GM12878 (cell line): ENCODE measurements around the gene C1QTNF1. TPM values are rescaled to one million over a fixed set of nuclear protein-coding genes. Genes with fewer than 3 reads are reported as not detected.

ENCODE experiments used
- ATAC-seq: fragments of 200-7000 bp; cut with Tn5 transposase; 3 replicates; pipeline ENCODE4 v1.9.1; 2020; ENCODE audit warnings: mild to moderate bottlenecking, moderate library complexity
- BruUV-seq: library from RNA; stranded (reverse); fragments of 400-500 nt; replicated peaks from 2 replicates; lab custom pipeline; 2021; lab: Mats Ljungman, UMichigan
- CTCF ChIA-PET: fragments of 300-600 bp; sonication (Branson Sonifier 250); formaldehyde crosslinking; extraction: SDS; loops from one replicate; lab custom pipeline; 2021; ENCODE audit warnings: inconsistent platforms; lab: Yijun Ruan, JAX
- POLR2A ChIA-PET: fragments of 350-600 bp; formaldehyde crosslinking; extraction: SDS; loops from one replicate; lab custom pipeline; 2021; ENCODE audit warnings: inconsistent platforms; lab: Charles Lee
- RAD21 ChIA-PET: fragments of 300-600 bp; sonication (Branson Sonifier 250); formaldehyde crosslinking; loops from one replicate; lab custom pipeline; 2023; ENCODE audit warnings: antibody characterized with exemption; ENCODE audit not compliant: unreplicated experiment; lab: Charles Lee
- SMC1A ChIA-PET: fragments of 300-600 bp; sonication (Branson Sonifier 250); formaldehyde crosslinking; loops from one replicate; lab custom pipeline; 2023; ENCODE audit not compliant: unreplicated experiment, uncharacterized antibody; lab: Charles Lee
- DNase-seq: peaks from one replicate; pipeline ENCODE4 v3.0.0-alpha.2; 2011; ENCODE audit warnings: low read depth, low spot score
- FAIRE-seq: peaks from 3 replicates; lab custom pipeline; 2011; peaks lifted over from hg19 to GRCh38; lab: Jason Lieb, UNC
- H2AFZ ChIP-seq: 2 replicates; pipeline ENCODE4 v1.6.0; 2011; ENCODE audit warnings: low read depth, low read length, control low read depth; ENCODE audit not compliant: control insufficient read depth
- H3K27ac ChIP-seq: 2 replicates; pipeline ENCODE4 v1.5.1; 2011; ENCODE audit warnings: control low read depth; ENCODE audit not compliant: control insufficient read depth, insufficient read depth
- H3K27me3 ChIP-seq, 2 experiments: replicated peaks in 1 of 2; 2 replicates each; pipeline versions ENCODE4 v1.6.0 to v1.6.1; 2011; ENCODE audit warnings: low read length in 1 of 2; ENCODE audit not compliant: control insufficient read depth in 2 of 2, insufficient read depth in 2 of 2
- H3K36me3 ChIP-seq, 2 experiments: 2 replicates each; pipeline ENCODE4 v1.5.1; 2011; ENCODE audit warnings: low read length in 1 of 2; ENCODE audit not compliant: control insufficient read depth in 2 of 2, insufficient read depth in 2 of 2
- H3K4me1 ChIP-seq: 2 replicates; pipeline ENCODE4 v1.6.1; 2011; ENCODE audit warnings: mild to moderate bottlenecking, low read length, moderate library complexity, mixed read lengths; ENCODE audit not compliant: control insufficient read depth, insufficient read depth
- H3K4me2 ChIP-seq: 2 replicates; pipeline ENCODE4 v1.6.0; 2011; ENCODE audit warnings: control low read depth; ENCODE audit not compliant: control insufficient read depth, insufficient read depth
- H3K4me3 ChIP-seq: fragments of 200-600 bp; sonication (generic); 2 replicates; pipeline ENCODE4 v1.5.1; 2016
- H3K79me2 ChIP-seq: 2 replicates; pipeline ENCODE4 v1.6.0; 2011; ENCODE audit warnings: low read length; ENCODE audit not compliant: control insufficient read depth, insufficient read depth
- H3K9ac ChIP-seq: 2 replicates; pipeline ENCODE4 v1.8.0; 2011; ENCODE audit warnings: low read length, control low read depth, mixed read lengths; ENCODE audit not compliant: control insufficient read depth, insufficient read depth
- H3K9me3 ChIP-seq: replicated peaks from 3 replicates; pipeline ENCODE4 v1.5.1; 2011; ENCODE audit warnings: mild to moderate bottlenecking, low read length; ENCODE audit not compliant: control insufficient read depth, insufficient read depth
- H4K20me1 ChIP-seq: 2 replicates; pipeline ENCODE4 v1.6.0; 2011; ENCODE audit not compliant: control insufficient read depth, insufficient read depth
- ASH2L ChIP-seq: fragments of 300-600, 200-600 bp; sonication (generic); IDR thresholded peaks from 2 replicates; pipeline ENCODE4 v1.6.1; 2017; ENCODE audit warnings: low read depth, mild to moderate bottlenecking, borderline replicate concordance
- CBFB ChIP-seq: IDR thresholded peaks from 2 replicates; pipeline ENCODE4 v1.6.1; 2016; ENCODE audit warnings: antibody characterized with exemption, low read depth
- CBX3 ChIP-seq: fragments of 200-600 bp; sonication (generic); IDR thresholded peaks from 2 replicates; pipeline ENCODE4 v1.6.1; 2016; ENCODE audit warnings: low read depth, borderline replicate concordance
- CBX5 ChIP-seq: sonication (generic); IDR thresholded peaks from 2 replicates; pipeline ENCODE4 v1.6.1; 2016; ENCODE audit warnings: low read depth, moderate library complexity, mild to moderate bottlenecking, inconsistent platforms
- ESRRA ChIP-seq: IDR thresholded peaks from 2 replicates; pipeline ENCODE4 v1.6.1; 2012; ENCODE audit warnings: mild to moderate bottlenecking, low read length, improper control_type of control experiment
- FOXM1 ChIP-seq: IDR thresholded peaks from 2 replicates; pipeline ENCODE4 v1.6.1; 2012; ENCODE audit warnings: low read depth, mild to moderate bottlenecking, inconsistent platforms, low read length, moderate library complexity
- HCFC1 ChIP-seq: fragments of 150-350 bp; IDR thresholded peaks from 2 replicates; pipeline ENCODE4 v1.6.1; 2014; ENCODE audit warnings: low read length
- HDAC2 ChIP-seq: fragments of 200-600 bp; sonication (generic); IDR thresholded peaks from 2 replicates; pipeline ENCODE4 v1.6.1; 2017
- LARP7 ChIP-seq: fragments of 450-650 bp; IDR thresholded peaks from 2 replicates; pipeline ENCODE4 v1.6.1; 2017; ENCODE audit warnings: mild to moderate bottlenecking
- NR2C2 ChIP-seq: IDR thresholded peaks from 2 replicates; pipeline ENCODE4 v1.6.1; 2011; ENCODE audit warnings: borderline replicate concordance, low read depth; ENCODE audit not compliant: control insufficient read depth, insufficient read length
- POLR2AphosphoS2 ChIP-seq: IDR thresholded peaks from 2 replicates; pipeline ENCODE4 v1.6.1; 2011; ENCODE audit warnings: low read depth, mild to moderate bottlenecking, low read length, improper control_type of control experiment, moderate library complexity
- RCOR1 ChIP-seq: conservative IDR thresholded peaks from 2 replicates; pipeline ENCODE4 v1.6.1; 2012; ENCODE audit warnings: low read depth, low read length, improper control_type of control experiment
- RUNX3 ChIP-seq: IDR thresholded peaks from 2 replicates; pipeline ENCODE4 v1.6.1; 2012; ENCODE audit warnings: low read length, inconsistent platforms
- SIN3A ChIP-seq: IDR thresholded peaks from 2 replicates; pipeline ENCODE4 v1.6.1; 2012; ENCODE audit warnings: low read depth, low read length, improper control_type of control experiment
- YY1 ChIP-seq: IDR thresholded peaks from 2 replicates; pipeline ENCODE4 v1.6.1; 2011; ENCODE audit warnings: low read depth, mild to moderate bottlenecking, low read length
- ZNF217 ChIP-seq: fragments of 450-650 bp; IDR thresholded peaks from 2 replicates; pipeline ENCODE4 v1.6.1; 2017; ENCODE audit warnings: antibody characterized with exemption, mild to moderate bottlenecking
- WGBS: methylation state at CpG from one replicate; pipeline ENCODE4 v1.1.6; 2016; ENCODE audit warnings: low lambda C conversion rate; ENCODE audit not compliant: insufficient replicate concordance, insufficient coverage; ENCODE audit errors: missing lambda C conversion rate; 5-methylcytosine and 5-hydroxymethylcytosine counted together
- in situ Hi-C: fragments of 300-500 bp; cut with MboI; formaldehyde crosslinking; loops from 9 replicates; pipeline ENCODE4 v1.14.3; 2018; ENCODE audit warnings: mixed read lengths
- intact Hi-C: fragments of 100-400 bp; cut with micrococcal nuclease; formaldehyde crosslinking; loops from one replicate; pipeline ENCODE4 v1.14.2; 2022; ENCODE audit not compliant: unreplicated experiment
- polyA plus RNA-seq, 11 experiments: library from polyadenylated mRNA; depleted of rRNA in 4 of 11; unstranded in 6 of 11; stranded (reverse) in 5 of 11; fragments of >200 nt; fragmentation: Nextera tagmentation in 4 of 11; fragmentation: Illumina TruSeq in 1 of 11; extraction: Ambion mirVana in 4 of 11; extraction: Trizol in 1 of 11; gene quantifications; 1 replicate in 1 of 11; 2 replicates in 10 of 11; pipeline versions ENCODE4 v1.2.1 to v1.2.3, GENCODE V29; 2011 to 2016; ENCODE audit warnings: inconsistent platforms in 2 of 11, missing spikeins in 2 of 11, low read depth in 1 of 11
- total RNA-seq, 4 experiments: library from RNA; depleted of rRNA in 3 of 4; stranded (reverse); fragments of >200 nt in 3 of 4; fragmentation: Illumina TruSeq in 1 of 4; extraction: Trizol in 1 of 4; gene quantifications; 2 replicates each; pipeline versions ENCODE4 v1.2.1 to v1.2.3, GENCODE V29; 2013 to 2021
- TF ChIP-seq, protein P1 (sequence below): IDR thresholded peaks from 2 replicates; pipeline ENCODE4 v1.6.1; 2011; ENCODE audit warnings: mild to moderate bottlenecking, low read depth, low read length, moderate library complexity; ENCODE audit not compliant: insufficient replicate concordance
- TF ChIP-seq, protein P2 (sequence below): IDR thresholded peaks from 2 replicates; pipeline ENCODE4 v1.6.1; 2011; ENCODE audit warnings: low read depth, mild to moderate bottlenecking, low read length, moderate library complexity, borderline replicate concordance; ENCODE audit errors: extremely low read depth
- TF ChIP-seq, protein P3 (sequence below): IDR thresholded peaks from 2 replicates; pipeline ENCODE4 v1.6.1; 2012; ENCODE audit warnings: low read depth, low read length, improper control_type of control experiment

C1QTNF1 gene
- total and polyA plus RNA-seq, 10 of the 15 experiments (the other 5 are each of a cell fraction or from before 2014, with no cell fraction given), result 0.05 to 1.1 (median 0.15) TPM; not detected in 4

DNA sequence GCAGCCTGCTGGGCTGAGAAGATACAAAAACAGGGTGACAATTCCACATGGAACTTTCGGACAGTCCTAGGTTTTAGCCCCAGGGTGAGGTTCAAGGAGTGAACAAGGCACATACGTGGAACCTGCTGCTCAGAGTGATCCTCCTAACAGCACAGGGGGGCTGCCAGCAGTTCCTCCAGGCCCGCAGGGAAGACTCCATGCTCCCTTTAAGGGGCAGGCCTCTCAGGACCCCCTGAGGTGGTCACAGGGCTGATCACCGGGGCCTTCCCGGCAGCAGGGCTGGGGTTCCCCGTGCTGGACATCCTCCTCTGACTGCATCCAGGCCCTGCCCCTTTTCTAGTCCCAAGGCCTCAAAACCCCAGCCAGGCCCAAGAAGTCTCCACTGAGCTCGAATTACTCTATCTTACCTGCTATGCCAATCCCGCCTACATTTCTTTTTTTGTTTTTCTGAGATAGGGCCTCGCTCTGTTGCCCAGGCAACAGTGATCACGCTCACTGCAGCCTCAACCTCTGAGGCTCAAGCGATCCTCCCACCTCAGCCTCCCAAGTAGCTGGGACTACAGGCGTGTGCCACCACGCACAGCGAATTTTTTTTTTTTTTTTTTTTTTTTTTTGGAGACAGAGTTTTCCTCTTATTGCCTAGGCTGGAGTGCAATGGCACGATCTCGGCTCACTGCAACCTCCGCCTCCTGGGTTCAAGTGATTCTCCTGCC lies 24.8 kb upstream of the C1QTNF1 start (continued):
- TF ChIP-seq RCOR1 (no peak), SIN3A (no peak), CBX3 (no peak), CBX5 (no peak), HCFC1 (no peak), LARP7 (no peak), RUNX3 (no peak), YY1 (no peak)
- TF ChIP-seq, protein P1, sequence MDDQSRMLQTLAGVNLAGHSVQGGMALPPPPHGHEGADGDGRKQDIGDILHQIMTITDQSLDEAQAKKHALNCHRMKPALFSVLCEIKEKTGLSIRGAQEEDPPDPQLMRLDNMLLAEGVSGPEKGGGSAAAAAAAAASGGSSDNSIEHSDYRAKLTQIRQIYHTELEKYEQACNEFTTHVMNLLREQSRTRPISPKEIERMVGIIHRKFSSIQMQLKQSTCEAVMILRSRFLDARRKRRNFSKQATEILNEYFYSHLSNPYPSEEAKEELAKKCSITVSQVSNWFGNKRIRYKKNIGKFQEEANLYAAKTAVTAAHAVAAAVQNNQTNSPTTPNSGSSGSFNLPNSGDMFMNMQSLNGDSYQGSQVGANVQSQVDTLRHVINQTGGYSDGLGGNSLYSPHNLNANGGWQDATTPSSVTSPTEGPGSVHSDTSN, result no peak
- TF ChIP-seq, protein P2, sequence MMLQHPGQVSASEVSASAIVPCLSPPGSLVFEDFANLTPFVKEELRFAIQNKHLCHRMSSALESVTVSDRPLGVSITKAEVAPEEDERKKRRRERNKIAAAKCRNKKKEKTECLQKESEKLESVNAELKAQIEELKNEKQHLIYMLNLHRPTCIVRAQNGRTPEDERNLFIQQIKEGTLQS, result no peak

DNA sequence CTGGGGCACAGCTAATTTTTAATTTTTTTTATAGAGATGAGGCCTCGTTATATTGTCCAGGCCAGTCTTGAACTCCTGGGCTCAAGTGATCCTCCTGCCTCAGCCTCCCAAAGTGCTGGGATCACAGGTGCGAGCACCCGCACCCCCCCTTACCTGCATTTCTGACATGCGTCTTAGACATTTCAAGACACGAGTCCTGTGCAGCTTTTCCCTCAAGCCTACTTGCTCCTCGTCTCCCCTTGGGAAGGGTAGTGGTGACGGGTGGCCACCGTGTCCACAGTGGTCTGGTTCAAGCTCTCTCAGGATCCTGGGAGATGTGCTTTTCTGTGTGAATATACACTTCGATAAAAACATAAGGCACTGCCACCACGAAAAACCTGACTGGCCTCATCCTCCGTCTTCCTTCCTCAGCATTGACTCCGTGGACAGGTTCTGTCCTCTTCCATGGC lies 24.0 kb upstream of the C1QTNF1 start:
- Histone ChIP-seq H3K79me2 (peaks cover 5% of the 10 kb centered on the region), H3K27ac (no peak overlapping the region), H3K9me3 (no peaks in the 10 kb centered on the region), H3K4me3 (no peak overlapping the region), H2AFZ (no peak overlapping the region), H3K27me3 (no peaks in the 10 kb centered on the region), H3K36me3 (peaks cover 7 to 10% of the 10 kb centered on the region in 2 experiments; a peak in 3 of 4 replicates), H3K4me1 (no peaks in the 10 kb centered on the region), H3K4me2 (no peak overlapping the region), H3K9ac (no peak overlapping the region), H4K20me1 (no peaks in the 10 kb centered on the region; the same call in 1 of the 2 replicates)
- ChIA-PET RAD21 (no interaction called here), SMC1A (no interaction called here), POLR2A (no interaction called here), CTCF (no interaction called here)
- TF ChIP-seq ESRRA (no peak), ZNF217 (no peak), ASH2L (no peak), POLR2AphosphoS2 (no peak), HDAC2 (no peak), NR2C2 (no peak), CBFB (no peak), FOXM1 (no peak)
- TF ChIP-seq, protein P3, sequence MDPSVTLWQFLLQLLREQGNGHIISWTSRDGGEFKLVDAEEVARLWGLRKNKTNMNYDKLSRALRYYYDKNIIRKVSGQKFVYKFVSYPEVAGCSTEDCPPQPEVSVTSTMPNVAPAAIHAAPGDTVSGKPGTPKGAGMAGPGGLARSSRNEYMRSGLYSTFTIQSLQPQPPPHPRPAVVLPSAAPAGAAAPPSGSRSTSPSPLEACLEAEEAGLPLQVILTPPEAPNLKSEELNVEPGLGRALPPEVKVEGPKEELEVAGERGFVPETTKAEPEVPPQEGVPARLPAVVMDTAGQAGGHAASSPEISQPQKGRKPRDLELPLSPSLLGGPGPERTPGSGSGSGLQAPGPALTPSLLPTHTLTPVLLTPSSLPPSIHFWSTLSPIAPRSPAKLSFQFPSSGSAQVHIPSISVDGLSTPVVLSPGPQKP, result no peak
- no peak for FAIRE-seq
- intact Hi-C loops, result no loop called here
- 98% methylated on average over 12 of the region's 12 CpGs for WGBS
- in situ Hi-C loops, result no loop called here
- ATAC-seq, result no peak
- no TSS peak for BruUV-seq
- no peak for DNase-seq
